GM12874 (cell line): Measurements from ENCODE around the gene TGFBI.

Experiments
- TF ChIP-seq, protein P1 (sequence below): IDR thresholded peaks from 2 replicates; pipeline ENCODE4 v1.5.1; 2011; ENCODE audit warnings: low read depth, mild to moderate bottlenecking, control low read depth, low read length, moderate library complexity; ENCODE audit not compliant: insufficient read depth

TGFBI gene

DNA sequence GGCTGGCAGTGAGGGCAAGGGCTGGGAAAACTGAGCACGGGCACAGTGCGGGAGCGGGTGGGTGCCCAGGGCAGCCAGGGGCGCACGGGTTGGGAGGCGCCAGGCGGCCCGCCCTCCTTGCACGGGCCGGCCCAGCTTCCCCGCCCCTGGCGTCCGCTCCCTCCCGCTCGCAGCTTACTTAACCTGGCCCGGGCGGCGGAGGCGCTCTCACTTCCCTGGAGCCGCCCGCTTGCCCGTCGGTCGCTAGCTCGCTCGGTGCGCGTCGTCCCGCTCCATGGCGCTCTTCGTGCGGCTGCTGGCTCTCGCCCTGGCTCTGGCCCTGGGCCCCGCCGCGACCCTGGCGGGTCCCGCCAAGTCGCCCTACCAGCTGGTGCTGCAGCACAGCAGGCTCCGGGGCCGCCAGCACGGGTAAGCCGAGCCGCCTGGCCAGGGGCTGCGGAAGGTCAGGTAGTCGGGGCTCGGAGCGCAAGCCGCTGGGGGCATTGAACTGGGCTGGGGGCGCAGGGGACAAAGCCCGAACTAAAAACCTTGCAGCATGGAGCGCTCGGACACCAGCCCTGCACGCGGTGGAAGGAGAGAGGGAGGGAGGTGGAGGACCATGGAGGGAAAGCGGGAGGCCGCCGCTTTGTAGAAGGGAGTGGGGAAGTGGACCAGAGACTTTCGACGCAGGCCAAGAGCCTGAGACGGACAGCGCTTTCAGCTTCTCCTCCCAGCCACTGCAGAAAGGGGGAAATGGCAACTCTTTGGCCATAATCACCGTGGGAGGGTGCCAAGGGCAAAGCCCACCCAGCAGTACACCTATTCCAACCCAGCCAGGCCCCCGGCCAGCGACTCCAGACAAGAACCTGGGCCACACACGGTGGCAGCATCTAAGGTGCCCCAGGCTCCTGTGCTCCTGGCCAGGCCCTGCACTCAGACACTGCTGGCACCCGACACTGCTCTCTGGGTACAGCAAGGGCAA is at the start of gene TGFBI:
Gene TGFBI (plus strand): TSS at position 207 of the 961 bp plus-strand sequence. CDS start 68 bp downstream, at position 275.
- TF ChIP-seq, protein P1, sequence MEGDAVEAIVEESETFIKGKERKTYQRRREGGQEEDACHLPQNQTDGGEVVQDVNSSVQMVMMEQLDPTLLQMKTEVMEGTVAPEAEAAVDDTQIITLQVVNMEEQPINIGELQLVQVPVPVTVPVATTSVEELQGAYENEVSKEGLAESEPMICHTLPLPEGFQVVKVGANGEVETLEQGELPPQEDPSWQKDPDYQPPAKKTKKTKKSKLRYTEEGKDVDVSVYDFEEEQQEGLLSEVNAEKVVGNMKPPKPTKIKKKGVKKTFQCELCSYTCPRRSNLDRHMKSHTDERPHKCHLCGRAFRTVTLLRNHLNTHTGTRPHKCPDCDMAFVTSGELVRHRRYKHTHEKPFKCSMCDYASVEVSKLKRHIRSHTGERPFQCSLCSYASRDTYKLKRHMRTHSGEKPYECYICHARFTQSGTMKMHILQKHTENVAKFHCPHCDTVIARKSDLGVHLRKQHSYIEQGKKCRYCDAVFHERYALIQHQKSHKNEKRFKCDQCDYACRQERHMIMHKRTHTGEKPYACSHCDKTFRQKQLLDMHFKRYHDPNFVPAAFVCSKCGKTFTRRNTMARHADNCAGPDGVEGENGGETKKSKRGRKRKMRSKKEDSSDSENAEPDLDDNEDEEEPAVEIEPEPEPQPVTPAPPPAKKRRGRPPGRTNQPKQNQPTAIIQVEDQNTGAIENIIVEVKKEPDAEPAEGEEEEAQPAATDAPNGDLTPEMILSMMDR, result no peak

DNA sequence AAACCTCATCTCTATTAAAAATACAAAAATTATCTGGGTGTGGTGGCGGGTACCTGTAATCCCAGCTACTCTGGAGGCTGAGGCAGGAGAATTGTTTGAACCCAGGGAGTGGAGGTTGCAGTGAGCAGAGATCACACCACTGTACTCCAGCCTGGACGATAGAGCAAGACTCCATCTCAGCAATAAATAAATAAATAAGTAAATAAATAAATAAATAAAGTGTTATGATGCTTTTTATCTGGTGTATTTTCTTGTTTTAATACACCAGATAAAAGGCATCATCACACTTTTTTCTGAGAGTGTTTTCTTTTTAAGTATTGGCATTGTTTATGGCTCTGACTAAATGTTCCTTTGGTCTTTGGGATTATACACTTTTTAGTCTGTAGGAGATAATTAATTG is 49.8 kb upstream of the TGFBI start:
- TF ChIP-seq, protein P1, result no peak

DNA sequence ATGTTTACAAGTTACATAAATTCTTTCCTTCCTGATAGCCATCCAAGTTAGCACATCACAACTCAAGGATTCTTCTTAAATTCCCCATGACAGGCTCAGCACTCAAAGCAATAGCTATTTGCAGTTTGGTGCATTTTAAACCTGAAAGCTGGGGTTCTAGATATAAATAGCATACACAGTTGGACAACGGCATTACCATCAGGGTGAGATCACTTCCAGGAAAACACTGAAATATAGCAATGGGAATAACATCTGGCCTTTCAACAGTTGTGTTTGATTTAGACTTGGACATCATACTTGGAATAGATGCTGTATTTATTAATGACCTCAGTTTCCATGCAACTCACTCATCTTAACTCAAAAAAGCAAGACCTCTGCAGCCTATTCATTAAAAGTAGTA is 49.3 kb upstream of the TGFBI start:
- TF ChIP-seq, protein P1, result no peak

DNA sequence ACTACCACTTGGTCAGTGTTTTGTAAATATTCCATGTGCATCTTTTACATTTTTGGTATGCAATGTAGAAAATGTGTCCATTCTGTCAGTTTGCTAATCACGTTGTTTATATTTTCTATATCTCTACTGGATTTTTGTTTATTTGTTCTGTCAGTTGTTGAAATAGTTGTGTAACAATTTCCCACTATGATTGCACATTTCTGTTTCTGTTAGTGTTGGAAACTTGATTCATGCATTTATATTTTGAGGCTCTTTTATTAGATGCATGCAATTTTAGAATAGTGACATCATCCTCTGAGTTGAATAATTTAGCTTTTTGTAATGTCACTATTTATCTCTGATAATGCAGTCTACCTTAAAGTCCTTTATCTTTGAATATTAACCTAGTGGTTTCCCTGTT is 48.2 kb upstream of the TGFBI start:
- TF ChIP-seq, protein P1, result no peak

- TF ChIP-seq, protein P1, result no peak
Measured at GRCh38 chr5:135985951-135986350, 42.8 kb upstream of the TGFBI start.

DNA sequence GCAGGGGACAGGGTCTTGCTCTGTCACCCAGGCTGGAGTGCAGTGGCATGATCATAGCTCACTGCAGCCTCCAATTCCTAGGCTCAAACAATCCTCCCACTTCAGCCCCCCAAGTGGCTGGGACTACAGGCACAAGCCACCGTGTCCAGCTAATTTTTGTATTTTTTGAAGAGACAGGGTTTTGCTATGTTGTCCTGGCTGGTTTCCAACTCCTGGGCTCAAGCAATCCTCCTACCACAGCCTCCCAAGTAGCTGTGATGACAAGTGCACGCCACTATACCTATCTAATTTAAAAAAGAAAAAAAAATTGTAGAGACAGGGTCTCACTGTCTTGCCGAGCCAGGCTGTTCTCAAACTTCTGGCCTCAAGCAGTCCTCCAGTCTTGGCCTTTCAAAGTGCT is 42.4 kb upstream of the TGFBI start:
- TF ChIP-seq, protein P1, result no peak

GRCh38 chr5:135986891-135987401 is 41.8 kb upstream of the TGFBI start:
- TF ChIP-seq, protein P1, result no peak
